Inferior parietal cortex (tissue), 1 donor: Measurements from ENCODE around the gene ZNF292.
"Not testable (repeated sequence)": the region's sequence is repeated elsewhere in the genome, so short reads cannot be mapped to it uniquely, and the experiment has no call there.

Source experiments
- DNase-seq: peaks from one replicate; pipeline ENCODE4 v3.0.0-alpha.2; 2016; ENCODE audit errors: extremely low spot score

Gene ZNF292

DNA sequence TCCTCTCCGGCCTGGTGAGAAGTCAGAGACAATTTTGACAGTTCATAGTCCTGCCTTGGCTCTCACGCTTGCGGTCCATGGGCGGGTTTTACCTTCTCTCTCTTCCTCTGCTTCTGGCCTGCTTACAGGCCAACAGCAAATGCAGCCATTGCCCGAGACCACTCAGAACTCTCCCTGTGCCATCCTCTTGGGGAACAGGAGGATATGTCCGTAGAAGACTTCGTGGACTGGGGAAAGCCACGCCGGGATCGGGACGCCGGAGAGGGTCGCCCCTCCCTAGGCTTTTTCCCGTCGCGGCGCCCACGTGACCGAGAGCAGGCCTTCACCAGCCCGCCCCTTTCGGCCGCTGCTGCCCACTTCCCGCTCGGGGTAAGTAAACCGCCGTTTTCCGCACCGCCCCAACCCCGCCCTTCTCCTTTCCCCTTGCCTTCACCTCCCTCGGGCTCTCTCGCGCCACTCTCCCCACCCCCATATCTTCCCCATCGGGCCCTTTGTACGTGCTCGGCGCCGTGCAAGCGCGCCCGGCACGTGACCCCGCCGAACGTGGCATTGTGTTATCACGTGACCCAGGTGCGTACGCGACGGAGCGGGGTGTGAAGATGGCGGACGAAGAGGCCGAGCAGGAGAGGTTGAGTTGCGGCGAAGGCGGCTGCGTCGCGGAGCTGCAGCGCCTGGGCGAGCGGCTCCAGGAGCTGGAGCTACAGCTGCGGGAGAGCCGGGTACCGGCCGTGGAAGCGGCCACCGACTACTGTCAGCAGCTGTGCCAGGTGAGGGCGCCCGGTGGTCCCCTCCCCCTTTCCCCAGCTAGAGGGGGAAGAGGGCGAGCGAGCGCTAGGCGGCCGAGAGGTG, at the start of gene ZNF292:
Gene ZNF292 (plus strand): TSS at position 573 of the 849 bp plus-strand sequence. CDS start 27 bp downstream, at position 600.
- DNase-seq: peak; percentile 94

GRCh38 chr6:87105823-87106222, 49.5 kb upstream of the ZNF292 start:
- DNase-seq: no peak

DNA sequence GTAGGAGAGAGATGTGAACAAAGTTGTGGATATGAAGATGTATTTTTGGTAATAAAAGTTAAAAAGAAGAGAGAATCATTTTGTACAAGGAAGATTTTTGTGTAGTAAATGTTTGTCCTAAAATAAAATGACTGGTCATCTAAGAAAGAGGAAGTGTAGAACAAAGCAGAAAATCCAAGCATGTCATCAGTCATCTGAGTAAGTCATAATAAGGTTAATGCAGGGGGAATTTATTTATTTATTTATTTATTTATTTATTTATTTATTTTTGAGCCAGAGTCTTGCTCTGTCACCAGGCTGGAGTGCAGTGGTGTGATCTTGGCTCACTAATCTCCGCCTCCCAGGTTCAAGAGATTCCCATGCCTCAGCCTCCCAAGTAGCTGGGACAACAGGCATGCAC, 44.7 kb upstream of the ZNF292 start:
- no peak for DNase-seq

DNA sequence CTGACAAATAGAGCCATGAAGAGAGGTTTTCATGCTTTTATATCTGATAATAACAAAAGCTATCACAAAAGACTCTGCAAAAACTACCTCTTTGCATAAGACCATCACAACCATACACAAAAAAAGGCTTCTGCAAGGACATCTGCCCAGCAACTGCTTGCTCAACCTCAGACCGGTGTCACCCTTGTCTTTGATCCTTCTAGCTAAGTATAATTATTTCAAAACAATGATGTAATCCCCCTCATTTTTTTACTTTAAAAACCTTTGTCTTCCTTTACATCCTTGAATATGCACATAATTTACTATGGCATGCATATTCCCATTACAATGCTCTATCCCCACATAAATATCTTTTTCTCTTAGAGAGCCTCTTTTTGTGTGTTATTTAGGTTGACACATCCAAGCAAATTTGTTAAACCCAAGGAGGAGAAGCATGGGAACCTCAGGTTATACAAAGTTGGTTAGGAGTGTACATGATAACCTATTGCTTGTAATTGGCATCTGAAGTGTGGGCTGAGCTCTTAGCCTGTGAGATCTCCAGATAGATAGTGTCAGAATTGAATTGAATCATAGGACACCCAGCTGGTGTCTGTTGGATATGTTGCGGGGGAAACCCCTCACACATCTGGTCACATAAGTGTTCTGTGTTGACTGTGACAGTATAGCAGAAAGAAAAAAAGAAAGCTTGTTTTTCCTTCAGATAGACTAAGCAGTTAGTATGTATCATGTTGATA, 39.8 kb upstream of the ZNF292 start:
- no peak for DNase-seq

- DNase-seq: no peak
Measured at GRCh38 chr6:87116922-87117321, 38.4 kb upstream of the ZNF292 start.

DNA sequence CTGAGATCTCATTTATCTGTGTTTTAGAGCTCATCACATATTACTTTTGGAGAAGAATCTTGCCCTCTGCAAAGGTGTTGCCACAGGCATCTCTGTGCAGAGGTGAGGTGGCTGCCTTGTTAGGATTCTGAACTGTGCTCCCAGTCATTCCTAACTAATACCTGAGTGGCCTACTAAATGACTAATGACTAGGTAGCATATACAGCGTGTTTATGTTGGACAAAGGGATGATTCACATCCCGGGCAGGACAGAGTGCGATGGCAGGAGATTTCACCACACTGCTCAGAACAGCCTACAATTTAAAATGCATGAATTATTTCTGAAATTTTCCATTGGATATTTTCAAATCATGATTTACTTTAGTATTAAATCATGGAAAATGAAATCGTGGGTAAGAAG, 37.3 kb upstream of the ZNF292 start:
- DNase-seq: no peak

DNA sequence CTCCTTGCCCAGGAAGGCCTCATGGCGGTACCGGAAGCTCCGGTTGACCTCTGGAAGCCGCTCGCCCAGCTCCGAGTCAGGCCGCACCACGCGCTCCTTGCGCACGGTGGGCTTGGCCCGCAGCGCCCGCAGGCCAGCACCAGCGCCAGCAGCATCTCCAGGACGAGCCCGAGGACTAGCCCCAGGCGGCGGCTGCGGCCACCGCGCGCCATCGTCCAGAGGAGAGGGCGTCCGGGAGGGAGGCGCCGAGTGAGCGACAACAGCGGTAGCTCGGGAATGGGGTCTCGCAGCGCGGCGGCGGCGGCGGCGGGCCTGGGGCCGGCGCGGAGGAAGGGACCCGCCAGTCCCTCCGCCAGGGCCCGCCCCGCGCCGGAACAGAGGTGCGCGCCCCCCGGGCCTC, 32.9 kb upstream of the ZNF292 start:
- no peak for DNase-seq

GRCh38 chr6:87124074-87124473, 31.3 kb upstream of the ZNF292 start:
- DNase-seq: no peak

- no peak for DNase-seq
Measured at GRCh38 chr6:87126501-87126900, 28.9 kb upstream of the ZNF292 start.

DNA sequence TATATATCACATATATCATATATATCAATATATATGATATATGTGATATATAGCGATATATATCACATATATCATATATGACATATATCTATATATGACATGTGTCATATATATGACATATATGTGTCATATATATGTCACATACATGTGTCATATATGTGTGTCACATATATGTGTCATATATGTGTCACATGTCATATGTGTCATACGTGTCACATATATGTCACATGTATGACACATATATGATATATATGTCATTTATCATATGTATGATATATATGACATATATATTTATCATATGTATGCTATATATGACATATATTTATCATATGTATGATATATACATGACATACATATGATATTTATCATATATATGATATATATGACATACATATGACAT, 27.6 kb upstream of the ZNF292 start:
- no peak for DNase-seq

GRCh38 chr6:87136963-87137362, 18.4 kb upstream of the ZNF292 start:
- DNase-seq: no peak

DNA sequence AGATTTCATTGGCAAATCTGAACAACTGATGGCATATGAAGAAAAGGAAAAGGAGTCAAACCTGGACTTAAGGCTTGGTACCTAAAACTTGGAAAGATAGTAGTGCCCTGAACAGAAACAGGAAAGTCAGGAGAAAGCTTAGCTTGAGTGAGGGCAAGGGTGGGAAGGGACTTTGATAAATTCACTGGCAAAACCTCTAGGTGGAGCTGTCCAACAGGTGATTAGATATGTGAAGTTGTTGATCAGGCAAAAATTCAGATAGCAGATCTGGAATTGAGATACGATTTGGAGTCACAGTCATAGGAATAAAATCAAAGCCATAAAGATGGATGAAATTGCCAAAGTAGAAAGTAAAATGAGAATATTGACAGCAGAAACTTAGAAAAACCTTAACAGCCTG, 16.1 kb upstream of the ZNF292 start:
- DNase-seq: peak; percentile 57

DNA sequence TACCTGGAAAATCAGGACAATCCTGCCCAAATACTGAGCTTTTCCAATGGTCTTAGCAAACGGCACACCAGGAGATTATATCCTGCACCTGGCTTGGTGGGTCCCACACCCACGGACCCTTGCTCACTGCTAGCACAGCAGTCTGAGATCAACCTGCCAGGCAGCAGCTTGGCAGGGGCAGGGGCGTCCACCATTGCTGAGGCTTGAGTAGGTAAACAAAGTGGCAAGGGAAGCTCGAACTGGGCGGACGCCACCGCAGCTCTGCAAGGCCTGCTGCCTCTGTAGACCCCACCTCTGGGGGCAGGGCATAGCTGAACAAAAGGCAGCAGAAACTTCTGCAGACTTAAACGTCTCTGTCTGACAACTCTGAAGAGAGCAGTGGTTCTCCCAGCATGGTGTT, 15.4 kb upstream of the ZNF292 start:
- not testable (repeated sequence) for DNase-seq

DNA sequence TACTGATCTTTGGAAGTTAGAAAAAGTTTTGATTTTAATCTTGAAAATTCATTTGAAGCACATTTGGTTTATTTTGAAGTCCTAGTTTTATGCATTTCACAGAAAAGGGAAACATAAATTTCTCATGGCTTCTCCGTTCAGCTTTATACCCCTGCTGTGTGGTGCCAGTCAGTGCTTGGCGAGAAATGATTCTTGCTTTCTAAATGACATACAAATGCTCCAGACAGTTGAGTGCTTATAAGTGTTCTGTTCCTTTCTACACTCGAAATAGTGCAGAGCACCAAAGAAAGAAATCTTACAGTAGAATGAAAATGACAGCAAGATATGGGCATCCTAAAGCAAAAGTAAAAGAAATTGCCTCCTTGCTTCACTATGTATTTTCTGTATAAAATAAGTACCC, 9.0 kb upstream of the ZNF292 start:
- DNase-seq: no peak

DNA sequence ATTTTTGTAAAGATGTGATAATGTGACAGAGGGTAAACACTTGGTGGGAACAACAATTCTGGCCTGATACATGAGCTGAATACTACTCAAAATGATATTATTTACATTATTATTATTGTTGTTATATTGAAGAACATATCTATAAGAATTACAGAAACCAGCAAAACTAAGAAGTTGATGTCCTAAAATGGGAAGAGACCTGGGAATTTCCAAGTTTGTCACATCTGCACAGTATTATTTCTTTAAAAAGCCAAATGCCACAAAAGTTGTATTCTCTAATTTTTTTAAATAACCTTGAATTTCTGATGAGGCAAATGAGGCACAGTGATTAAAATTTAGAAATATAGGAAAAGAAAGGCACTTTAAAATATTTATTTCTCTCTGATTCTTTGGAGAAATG, 5.0 kb upstream of the ZNF292 start:
- DNase-seq: no peak

DNA sequence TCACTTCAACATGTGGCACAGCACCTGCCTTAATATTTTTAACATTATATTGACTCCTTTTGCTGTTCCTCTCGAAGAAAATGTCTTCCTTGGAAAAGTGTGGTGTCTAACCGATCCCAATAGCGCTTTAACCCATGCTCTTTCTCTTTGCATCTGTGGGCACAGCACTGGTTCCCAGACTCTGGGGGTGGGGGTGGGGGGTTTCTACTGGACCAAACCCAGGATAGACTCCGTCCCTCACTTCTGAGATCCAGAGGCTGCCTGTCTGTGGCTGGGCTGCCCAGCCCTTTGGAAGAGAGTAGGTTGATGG, 3.9 kb upstream of the ZNF292 start:
- no peak for DNase-seq

GRCh38 chr6:87151781-87152525, 3.4 kb upstream of the ZNF292 start:
- DNase-seq: peak; percentile 65

DNA sequence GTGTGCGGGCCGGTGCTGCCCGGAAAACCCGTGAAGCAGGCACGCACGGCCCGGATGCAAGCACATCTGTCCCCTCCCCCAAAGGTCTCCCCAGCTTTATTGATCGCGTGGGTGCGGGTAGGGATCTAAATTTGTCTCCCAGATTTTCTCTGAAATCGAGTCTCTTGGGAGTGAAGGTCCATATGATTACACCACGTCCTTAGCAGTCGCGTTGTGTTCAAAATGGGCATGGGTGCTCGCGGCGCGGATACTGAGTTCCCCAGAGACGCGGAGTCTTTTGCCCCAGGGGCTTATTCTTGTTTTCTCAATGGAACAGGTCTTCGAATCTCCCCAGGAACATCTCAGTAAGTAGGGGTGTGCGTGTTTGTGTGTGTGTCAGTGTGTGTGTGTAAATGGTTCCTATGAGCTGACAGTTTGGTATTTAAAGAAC, 2.8 kb upstream of the ZNF292 start:
- DNase-seq: peak; percentile 62

DNA sequence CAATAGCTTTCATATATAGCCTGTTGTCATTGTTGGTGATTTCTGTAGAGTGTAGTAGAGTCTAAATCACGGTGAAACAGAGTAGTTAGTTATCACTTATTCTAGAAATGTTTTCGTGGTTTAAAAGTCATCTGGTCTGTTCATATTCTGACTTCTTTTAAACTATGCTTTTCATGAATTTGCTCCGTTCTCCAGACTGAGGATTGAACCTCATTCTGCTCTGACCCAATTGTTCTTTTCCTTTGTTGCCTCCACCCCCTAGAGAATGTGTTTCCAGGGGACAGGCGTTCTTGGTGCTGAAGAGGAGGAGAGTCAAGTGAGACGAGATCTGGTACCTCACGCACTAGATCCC, 748 bp upstream of the ZNF292 start:
- no peak for DNase-seq

DNA sequence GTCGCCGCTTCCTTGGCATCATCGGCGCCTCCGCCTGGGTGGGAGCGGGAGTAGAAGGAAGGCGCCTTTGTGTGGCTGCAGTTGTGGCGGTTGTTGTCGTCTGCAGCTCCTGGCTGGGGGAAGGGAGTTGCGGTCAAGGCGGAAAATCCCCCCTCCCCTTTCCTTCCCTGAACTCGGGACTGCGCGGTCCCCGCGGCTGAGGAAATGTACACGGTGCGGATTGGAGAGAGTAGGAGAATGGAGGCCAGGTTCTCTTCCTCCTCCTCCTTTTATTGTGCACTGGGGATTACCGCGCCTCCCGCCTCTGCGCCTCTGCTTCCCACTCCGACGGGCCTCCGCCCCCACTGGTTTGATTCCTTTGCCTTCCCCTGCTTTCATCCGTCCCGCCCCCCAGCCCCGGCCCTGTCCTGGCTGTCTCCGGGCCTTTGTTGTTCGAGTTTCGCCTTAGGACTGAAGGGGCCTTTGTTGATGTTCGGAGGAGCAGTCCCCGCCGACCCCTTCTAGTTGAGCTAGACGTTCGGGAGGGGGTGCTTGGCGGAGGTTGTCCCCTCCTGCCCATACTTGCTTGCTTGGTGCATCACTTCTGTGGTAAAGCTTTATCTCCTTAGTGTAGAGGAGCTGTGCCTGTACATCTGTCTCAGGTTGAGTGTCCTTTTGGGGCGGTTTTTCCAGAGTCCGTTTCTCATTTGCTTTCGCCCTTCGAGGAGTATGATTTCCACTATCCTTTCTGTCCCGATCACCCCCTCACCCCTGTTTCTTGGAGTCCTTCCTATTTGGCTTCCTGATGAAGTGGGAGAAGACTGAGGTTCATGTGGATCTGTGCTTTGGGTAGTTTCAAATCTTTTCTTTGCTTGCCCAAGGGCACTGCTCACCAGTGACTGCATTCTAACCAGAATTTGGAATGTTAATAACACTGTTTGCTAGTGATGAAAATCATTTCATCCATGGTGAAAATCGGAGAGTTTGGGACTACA, 764 bp downstream of the ZNF292 start:
- DNase-seq: peak; percentile 16

- DNase-seq: not testable (repeated sequence)
Measured at GRCh38 chr6:87157596-87157995, 2.2 kb downstream of the ZNF292 start.
